HL-60 (cell line): ENCODE measurements around the gene C16orf95.

Experiments used
- CTCF ChIP-seq: IDR thresholded peaks from one replicate; pipeline ENCODE4 v1.5.1; 2011; ENCODE audit warnings: low read length, control low read depth, inconsistent platforms; ENCODE audit not compliant: insufficient read depth
- POLR2AphosphoS5 ChIP-seq: IDR thresholded peaks from 2 replicates; pipeline ENCODE4 v1.6.1; 2012; ENCODE audit warnings: low read depth

- TF ChIP-seq CTCF (no peak), POLR2AphosphoS5 (no peak)
Observed at GRCh38 chr16:87346517-87347060, 29.4 kb upstream of the C16orf95 start.
